ENCODE data around the gene FHL2.

Gene FHL2

DNA sequence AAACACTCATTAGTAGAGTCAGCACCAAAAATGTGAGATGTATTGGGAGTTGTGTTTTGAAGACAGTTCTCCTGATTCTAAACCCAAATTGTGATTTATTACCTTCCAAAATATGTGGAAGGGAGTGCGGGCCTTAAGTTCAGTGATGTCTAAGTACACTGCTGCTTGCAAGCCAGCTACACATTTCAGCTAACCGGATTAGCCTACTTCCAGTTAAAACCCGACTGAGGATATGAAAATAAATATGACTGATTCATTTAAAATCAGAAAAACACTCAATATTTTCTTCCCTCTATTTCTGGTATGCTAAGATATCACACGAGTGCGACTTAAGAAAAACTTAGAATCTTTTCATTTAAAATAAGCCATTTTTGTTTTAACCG, 907 bp downstream of the FHL2 start:
- no peak for DNase-seq (ENCODE audit: low spot score)

DNA sequence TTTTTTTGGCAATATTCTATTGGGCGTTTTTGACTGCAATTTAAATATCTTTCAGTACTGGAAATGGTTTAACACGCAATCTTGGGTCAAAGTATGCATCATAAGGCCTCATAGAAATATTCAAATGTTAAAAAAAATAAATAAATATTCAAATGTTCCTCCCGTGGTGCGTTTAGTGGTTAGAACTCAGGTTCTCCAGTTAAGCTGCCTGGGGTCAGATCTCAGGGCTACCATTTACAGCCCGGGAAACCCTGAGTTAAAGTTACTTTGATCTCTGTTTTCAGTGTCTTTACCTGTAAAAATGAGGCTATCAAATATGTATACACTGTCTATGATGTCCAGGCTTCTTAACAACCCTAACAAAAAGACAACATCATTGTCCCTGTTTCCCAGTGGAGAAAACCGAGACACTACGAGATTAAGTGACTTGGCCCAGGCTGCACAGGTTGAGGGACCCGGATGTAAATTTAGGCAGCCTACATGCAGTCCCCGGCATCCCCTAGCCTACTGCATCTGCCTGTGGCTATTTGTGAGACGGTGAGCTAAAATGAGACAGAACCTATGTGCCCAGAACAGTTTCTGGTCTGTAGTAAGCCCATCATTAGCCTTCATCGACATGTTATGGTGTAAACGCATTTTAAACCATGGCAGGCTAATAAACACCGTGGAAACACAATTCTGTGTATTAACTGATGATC, 1.7 kb downstream of the FHL2 start:
- no peak for DNase-seq (ENCODE audit: low spot score)

DNA sequence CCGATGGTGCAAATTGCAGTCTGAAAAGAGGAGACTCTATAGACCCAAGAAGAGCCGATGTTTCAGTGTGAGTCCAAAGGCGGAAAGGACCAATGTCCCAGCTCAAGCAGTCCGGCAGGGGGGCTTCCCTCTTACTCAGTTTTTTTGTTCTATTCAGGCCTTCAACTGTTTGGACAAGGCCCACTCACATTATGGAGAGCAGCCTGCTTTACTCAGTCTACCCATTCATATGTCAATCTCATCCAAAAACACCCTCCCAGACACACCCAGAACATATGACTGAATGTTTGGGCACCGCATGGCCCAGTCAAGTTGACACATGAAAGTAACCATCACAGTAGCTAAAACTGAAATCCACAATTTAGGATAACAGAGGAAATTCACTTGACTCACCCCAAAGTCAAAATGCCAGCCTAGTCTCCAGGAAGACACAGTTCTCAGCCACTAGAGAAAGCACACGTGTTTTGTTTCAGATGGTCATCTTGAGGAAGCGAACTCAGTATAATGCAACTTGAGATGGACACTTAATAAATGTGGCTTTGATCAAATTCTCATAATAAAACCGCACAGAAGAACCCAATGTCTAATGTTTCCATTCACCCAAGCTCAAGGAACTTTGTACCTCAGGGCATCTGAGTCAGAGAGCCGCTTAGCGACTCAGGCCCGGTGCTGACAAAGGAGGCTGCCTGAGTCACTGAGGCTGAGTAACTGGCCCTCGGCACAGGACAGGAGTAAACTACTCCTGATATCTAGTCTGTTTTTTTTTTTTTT, 2.4 kb downstream of the FHL2 start:
- DNase-seq (ENCODE audit: low spot score), result no peak

DNA sequence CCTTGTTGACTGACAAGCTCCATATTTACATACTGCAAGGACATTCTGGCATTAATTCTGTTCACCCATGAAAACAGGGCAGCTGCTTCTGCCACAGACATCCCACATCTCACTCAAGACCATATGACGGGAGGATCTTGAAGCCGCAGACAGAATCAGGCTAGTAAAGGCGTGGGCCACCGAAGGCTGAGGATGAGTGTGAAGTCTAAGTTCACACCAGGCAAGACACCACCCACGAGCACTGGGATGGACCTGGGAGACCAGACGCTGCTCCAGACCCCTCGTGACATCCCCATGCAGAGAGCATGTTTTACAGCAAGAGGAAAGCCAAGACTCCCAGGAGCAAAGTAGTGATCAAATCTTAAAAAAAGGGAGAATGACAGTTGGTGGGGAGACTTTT, 3.2 kb downstream of the FHL2 start:
- DNase-seq (ENCODE audit: low spot score), result no peak

DNA sequence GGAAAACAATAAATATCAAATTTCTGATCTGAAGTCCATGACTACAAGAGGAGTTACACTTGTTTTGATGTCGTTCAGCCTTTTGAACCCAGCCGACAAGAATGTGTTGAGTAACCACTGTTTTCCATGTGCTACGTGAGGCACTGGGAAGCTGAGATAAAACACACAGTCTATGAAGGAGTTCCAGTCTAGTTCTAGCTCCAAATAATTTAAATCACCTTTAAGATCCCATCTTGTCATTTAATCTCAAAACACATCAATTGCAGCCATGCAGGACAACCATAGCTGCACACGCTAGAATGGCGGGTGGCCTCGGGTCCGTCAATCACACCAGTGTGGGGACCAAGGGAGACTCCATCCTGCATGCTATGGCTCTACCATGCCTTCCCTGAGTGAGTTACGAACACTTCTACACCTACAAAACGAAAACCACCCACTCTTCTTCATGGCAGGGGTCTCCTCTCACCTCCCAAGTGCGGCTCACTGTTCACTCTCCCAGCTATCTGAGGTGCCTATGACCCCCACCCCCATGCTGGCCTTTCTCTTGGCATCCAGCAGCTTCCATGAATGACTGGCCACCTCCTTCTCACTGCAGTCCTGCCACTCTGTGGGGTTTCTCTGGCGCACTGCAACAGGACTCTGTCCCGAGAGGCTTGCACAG, 3.8 kb downstream of the FHL2 start:
- no peak for DNase-seq (ENCODE audit: low spot score)

DNA sequence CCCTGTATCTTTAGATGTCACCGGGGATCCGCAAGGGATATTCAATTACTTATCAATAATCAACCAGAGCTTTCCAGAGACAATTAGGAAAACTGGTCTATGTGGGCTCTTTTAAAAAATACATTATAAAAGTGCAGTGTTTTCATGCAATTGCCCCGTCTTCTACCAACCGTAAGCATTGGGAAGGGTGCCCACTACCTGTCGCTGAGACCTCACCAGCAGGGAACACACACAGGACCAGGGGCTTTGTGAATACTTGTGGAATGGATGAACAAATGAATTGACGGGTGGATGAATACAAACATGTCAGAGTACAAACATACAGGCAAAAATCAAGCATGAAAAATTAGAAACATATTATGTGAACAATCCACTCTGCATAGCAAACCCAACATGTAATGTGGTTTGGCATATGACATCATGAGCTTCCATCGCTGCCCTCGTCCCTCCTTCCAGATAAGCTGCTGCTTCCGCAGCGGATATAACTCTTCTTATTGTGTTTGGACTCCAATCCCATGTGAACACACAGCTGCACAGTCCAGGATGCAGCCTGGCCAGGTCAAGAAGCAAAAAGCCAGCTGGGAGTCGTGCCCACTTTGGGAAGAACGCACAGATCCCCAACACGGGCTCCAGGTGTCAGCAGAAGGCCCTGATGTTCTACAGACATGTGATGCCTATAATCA, 5.3 kb downstream of the FHL2 start:
- DNase-seq (ENCODE audit: low spot score), result no peak

DNA sequence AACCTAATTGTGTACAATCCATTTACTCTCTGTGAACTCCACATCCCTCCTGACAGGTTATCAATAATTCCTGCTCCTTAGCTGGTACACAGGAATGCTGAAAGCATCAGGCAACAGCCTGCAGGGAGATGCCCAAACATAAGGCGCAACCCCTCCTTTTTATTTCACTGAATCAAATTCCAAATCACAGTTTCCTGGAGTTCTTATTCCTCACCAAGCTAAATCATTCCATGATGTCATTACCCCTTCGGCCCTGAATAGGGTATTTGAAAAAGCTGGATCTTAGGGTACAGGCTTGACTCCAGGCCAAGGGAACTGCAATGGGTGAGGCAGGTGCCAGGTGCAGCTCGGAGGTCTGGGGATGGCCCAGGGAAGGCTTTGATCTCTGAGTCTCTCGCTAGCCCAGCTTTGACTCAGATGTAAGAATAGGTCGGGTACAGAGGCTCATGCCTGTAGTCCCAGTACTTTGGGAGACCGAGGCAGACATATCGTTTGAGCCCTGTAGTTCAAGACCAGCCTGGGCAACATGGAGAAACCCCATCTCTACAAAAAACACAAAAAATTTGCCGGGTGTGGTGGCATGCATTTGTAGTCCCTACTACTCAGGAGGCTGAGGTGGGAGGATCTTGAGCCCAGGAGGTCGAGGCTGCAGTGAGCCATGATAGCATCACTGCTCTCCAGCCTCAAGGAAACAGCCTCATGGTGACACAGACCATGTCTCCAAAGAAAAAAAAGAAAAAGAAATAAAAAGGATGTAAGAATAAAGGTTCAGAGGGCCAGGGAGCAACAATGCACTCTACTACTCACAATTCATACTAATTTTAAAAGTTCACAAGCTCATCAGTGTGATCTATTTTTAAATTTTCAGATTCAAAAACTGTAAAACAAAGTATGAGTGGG, 6.8 kb downstream of the FHL2 start:
- no peak for DNase-seq (ENCODE audit: low spot score)

DNA sequence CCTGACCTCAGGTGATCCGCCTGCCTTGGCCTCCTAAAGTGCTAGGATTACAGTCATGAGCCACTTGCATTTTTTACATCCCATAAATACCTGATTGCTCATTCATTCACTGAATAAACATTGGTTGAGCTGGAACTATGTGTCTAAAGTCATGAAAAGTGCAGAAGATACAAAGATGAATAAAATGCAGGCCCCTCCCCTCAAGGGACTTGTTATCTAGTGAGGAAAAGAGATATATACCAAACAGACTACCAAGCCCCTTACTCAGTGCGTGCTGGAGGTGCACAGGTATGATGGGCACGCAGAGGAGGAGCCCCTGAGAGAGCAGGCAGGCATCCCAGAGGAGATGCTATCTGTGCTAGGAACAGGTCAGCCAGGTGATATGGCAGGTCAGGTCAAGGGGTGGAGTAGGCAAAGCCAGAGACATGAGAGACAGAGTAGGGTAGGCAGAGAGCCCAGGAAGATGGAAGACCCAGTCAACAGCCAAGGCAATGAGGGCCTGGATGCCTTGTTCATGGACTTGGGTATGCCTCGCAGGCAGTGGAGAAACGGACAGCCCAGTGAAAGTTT, 7.7 kb downstream of the FHL2 start:
- no peak for DNase-seq (ENCODE audit: low spot score)

DNA sequence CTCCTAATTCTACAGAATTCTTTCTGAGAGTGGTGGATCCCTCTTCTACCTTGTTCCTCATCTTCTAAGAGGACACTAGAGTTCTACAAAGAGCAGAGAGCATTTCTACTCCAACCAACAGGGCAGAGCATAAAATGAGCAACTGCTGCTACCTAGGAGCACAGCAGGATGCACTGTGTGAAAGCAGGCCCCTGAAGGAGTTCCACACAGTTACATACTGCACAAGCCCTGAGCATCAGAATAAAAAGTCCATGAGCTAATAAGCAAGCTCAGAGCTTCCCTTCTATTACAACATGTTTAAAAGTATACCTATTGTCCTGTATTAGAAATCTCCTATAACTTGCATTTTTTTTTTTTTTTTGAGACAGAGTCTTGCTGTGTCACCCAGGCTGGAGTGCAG, 8.4 kb downstream of the FHL2 start:
- no peak for DNase-seq (ENCODE audit: low spot score)

DNA sequence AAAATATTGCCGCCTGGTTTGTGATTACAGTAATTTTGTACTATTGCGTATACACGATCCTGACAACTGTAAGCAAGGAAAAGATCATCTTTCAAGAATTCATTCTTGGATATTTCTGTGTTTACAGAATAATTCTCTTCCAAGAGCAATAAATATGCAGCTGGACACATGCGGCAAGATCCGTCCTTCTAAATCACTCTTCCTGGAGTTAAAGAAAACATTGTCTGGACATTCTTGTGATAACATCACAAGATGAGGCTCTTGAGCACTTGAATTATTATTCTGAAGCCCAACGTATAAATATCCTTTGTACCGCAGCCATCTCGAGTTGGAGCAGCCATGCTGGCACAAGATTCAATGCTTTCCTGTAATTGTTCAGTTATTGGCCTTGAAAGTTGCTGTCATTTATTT, 9.9 kb downstream of the FHL2 start:
- no peak for DNase-seq (ENCODE audit: low spot score)

DNA sequence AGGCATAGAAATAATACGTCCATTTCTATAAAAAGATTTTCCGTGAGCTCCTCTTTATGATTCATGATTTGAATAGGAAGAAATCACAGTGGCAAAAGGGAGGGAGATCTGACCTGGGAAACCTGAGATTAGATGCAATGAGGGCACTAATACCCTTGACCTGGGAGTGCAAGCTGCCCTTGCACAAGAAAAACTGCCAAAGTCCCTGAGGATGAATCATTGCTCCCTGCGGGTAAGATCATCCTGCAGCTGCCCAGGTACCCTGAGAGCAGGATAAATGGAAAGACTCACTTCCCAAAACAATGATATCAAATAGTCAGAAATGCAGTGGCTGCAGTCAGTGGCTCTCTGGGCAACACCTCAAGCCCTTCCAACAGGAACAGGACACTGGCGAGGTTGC, 11.6 kb downstream of the FHL2 start:
- no peak for DNase-seq (ENCODE audit: low spot score)

DNA sequence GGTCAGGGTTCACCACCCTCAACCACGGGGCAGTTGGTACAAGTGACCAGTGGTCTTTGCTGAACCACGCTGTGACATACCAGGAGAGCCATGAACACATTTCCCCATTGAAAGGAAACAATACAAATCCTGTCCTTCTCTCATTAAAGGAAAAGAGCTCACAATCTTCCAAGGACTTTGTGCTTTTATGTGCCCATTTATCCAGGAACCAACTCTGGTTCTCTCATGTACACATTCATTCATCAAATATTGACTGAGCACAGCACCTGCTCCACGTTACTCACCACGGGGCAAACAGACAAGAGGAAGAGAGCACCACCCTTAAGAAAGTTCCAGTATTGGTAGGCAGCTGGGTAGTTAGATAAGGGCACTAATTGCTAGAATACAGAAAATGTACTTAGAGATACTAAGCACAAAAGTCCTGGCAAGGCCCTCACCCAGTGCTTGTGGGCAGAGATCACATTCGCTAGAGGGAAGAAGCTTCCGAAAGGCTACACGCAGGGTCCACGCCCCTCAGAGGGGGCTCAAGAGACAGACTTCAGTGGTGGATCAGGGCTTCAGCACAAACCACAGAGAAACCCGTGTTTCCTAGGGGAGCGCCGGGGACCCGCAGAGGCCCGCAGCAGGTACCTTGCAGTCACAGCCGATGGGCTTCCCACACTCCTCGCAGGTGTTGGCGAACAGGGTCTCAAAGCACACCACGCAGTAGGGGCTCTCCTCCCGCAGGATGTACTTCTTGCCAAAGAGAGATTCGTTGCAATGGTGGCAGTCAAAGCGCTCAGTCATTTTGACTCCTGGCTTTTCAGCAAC, 12.9 kb downstream of the FHL2 start:
- no peak for DNase-seq (ENCODE audit: low spot score)

DNA sequence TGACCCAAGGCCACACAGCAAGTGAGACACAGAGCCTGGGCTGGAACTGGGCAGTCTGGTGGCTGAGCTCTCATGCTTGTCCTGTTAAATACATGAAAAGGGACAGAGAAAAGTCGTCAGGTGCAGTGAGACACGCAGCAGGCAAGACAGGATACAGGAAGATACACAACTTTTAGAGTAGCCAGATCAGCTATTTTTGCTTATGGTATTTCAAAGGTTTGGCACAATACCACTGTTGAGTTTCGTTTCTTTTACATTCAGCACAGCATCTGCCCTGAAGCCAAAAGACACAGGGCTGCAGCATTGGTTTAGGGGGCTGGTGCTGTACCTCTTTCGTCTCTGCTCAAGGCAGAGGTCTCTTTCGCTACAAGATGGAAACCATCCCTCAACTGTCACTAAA, 14.0 kb downstream of the FHL2 start:
- no peak for DNase-seq (ENCODE audit: low spot score)

DNA sequence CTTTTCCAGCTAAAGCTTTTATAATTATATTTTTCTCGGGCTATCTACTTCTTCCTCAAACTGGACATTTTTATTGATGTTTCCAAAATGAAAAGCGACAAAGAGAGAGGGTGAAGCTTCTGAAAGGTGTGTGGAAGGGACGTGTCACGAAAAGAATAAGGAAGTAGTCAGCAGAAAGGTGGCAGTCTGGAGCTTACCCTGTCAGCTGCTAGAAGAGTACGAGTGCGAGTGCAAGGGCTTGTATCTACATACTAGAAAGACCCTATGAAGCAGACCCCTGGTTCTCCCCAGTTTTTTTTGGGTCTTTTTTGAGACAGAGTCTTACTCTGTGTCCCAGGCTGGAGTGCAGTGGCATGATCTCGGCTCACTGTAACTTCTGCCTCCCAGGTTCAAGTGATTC, 14.6 kb downstream of the FHL2 start:
- DNase-seq (ENCODE audit: low spot score), result no peak

DNA sequence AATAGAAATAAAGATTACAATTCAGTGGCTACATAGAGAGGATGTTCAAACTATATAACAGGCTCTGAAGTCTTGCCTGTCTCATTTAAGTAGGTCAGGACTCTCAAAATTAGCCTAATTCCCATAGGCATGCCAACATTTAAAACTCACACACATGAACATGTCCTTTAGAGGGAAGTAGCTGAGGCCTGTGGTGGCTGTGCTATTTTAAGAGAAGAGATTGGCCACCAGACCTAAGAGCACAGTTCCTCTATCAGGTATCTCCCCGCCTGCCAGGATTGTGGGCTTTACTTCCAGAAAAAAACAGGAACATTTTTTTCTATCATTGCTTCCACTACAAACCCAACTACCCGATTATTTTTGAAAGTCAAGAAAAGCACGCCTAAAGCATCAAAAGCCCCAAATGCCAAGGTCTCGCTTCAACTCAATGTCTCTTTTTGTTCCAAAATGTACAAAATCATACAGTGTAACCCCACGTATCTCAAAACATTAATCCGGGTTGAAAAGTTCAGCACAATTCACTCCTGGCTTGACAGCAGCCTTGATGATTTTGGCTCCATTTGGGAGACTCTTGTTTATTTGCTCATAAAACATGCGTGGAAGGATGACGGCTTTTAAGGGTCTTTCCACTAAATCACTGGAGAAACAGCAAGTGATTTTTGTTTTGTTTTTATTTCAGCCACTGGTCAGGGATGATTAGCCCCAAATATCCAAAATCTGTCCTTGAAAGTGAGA, 15.3 kb downstream of the FHL2 start:
- no peak for DNase-seq (ENCODE audit: low spot score)

DNA sequence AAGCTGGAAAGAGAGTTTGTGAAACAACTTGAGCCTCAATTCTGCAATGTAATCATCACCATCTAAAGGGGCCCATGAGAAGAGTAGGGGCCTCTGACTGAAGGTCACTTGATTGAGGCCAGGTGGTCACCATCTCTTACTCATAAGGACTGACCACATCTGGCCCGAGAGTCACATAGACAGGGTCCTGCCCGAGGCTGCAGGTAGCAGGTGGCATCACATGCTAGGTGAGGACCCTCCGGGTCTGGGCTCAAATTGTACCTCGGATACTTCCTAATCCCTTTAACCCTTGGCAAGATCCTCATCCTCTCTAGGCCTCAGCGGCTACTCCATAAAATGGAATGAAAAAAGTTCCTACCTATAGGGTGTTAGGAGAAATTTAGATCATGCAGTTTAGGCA, 16.7 kb downstream of the FHL2 start:
- DNase-seq (ENCODE audit: low spot score), result no peak

DNA sequence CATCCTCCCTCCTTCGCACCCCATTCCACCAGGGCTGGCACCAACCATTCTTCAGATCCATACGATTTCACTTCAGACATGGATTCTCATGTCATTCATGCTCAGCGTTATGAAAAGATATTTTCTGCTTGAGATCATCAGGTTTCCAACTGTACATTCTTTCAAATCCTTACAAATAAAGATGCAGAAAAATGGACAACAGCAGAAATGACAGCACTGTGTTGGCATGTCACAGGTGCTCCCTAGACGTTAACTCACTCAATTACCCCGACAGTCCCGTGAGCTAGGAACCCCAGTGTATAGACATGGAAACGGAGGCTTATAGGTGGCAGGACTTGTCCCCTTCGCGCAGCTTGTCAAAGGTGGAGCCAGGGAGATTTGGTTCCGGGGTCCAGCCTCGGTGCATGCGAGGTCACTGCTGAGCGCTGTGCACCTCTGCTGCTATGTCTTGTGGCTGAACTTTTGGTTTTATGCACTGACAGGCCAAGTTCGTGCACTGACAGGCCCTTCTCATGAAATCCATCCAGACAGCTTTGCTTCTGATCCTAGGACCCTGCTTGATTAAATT, 17.7 kb downstream of the FHL2 start:
- no peak for DNase-seq (ENCODE audit: low spot score)

DNA sequence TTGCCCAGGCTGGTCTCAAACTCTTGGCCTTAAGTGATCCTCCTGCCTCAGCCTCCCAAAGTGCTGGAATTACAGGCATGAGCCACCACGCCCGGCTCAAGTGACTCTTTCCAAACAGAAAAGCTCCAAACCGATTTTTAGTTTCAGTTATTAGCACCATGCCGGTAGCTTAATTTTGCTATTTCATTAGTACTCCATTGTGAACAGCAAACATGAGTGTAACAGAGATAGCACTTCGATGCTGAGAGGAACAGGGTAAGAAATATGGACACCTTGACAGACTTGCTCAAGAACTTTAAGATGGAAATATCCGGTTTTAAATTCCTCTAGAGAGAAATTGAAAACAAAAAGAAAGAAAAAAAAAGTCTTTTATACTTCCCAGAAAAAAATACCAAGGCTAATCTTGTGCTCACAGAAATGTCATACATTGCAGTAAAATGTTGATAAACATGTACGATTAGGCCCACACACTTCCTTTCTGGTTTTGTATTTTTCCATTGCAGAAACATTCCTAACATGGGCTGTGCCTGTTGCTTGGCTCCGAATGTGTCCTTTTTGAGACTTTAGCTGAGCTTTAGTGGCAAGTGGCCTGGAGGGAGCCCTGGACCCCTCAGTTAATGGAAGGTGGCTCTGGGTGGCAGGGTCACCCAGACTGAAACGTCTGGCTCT, 18.3 kb downstream of the FHL2 start:
- DNase-seq (ENCODE audit: low spot score), result no peak

DNA sequence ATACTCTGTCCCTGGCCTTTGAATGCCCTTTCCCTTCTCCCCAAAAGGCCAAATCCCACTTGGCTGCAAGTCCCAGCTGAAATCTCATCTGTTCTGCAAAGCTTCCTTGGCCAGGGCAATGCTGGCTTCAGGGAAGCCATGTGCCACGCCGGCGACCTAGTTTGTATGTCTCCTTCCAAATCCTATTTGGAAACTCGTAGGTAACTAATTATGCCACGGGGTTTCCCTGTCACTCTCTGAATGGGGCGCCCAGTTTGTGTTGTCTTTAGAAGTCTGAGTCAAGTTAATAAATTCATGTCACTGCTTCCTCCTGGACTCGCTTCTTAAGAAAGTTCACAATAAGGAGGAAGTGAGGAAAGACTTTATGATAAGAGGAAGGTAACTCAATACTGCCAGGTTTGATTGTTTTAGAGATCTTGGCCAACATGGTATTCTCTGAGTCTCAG, 19.1 kb downstream of the FHL2 start:
- no peak for DNase-seq (ENCODE audit: low spot score)

Measured in NAMALWA (cell line).